Suprapubic skin (tissue), 4 donors: ENCODE results near the gene HINT2.

Experiments used
- CTCF ChIP-seq, 2 donors: fragments of 200-600 bp in 1 of 2; fragments of 450-650 bp in 1 of 2; sonication (generic) in 1 of 2; IDR thresholded peaks; one replicate each; pipeline ENCODE4 v1.5.1; 2016 to 2019; ENCODE audit warnings: antibody characterized with exemption in 2 of 2, mild to moderate bottlenecking in 1 of 2, moderate library complexity in 1 of 2
- EP300 ChIP-seq: sonication (generic); formaldehyde crosslinking; IDR thresholded peaks from one replicate; pipeline ENCODE4 v1.6.1; 2017; ENCODE audit warnings: antibody characterized with exemption
- POLR2A ChIP-seq, 2 donors: fragments of 450-650 bp; IDR thresholded peaks; one replicate each; pipeline ENCODE4 v1.6.1; 2017; ENCODE audit warnings: antibody characterized with exemption in 2 of 2, mild to moderate bottlenecking in 2 of 2, moderate library complexity in 2 of 2
- POLR2AphosphoS5 ChIP-seq, 3 donors: sonication (generic); formaldehyde crosslinking; IDR thresholded peaks; one replicate each; pipeline ENCODE4 v1.6.1; 2017; ENCODE audit warnings: antibody characterized with exemption in 3 of 3

GRCh38 chr9:35818341-35818740, 3.5 kb upstream of the HINT2 start:
- TF ChIP-seq CTCF (IDR thresholded peaks at IDR 0.05) = no peak
- no peak for TF ChIP-seq POLR2A (IDR thresholded peaks at IDR 0.05)
- no peak for TF ChIP-seq EP300
- no peak for TF ChIP-seq POLR2AphosphoS5 (IDR thresholded peaks at IDR 0.05)
